GM23338 (cell line): ENCODE measurements around the gene GRID2.

Experiments
- CTCF ChIP-seq, 2 experiments: fragments of 200-600 bp in 1 of 2; sonication (generic) in 1 of 2; conservative IDR thresholded peaks; 2 replicates each; pipeline versions ENCODE4 v1.5.1 to v1.6.1; 2016 to 2017; ENCODE audit warnings: antibody characterized with exemption in 2 of 2, low read depth in 2 of 2, mild to moderate bottlenecking in 2 of 2, moderate library complexity in 1 of 2
- ETS1 ChIP-seq: IDR thresholded peaks from 2 replicates; pipeline ENCODE4 v1.6.1; 2016; ENCODE audit warnings: antibody characterized with exemption
- EZH2 ChIP-seq: fragments of 200-600 bp; sonication (generic); IDR thresholded peaks from one replicate; pipeline ENCODE4 v1.8.0; 2017; ENCODE audit warnings: antibody characterized with exemption, mild to moderate bottlenecking, low read depth; ENCODE audit not compliant: unreplicated experiment
- EZH2phosphoT487 ChIP-seq: fragments of 200-600 bp; sonication (generic); IDR thresholded peaks from one replicate; pipeline ENCODE4 v1.8.1; 2018; ENCODE audit warnings: antibody characterized with exemption; ENCODE audit not compliant: unreplicated experiment
- POLR2AphosphoS5 ChIP-seq: IDR thresholded peaks from 2 replicates; pipeline ENCODE4 v1.6.1; 2016; ENCODE audit warnings: antibody characterized with exemption, low read depth
- REST ChIP-seq: IDR thresholded peaks from one replicate; pipeline ENCODE4 v1.6.1; 2018; ENCODE audit warnings: antibody characterized with exemption; ENCODE audit not compliant: unreplicated experiment

DNA sequence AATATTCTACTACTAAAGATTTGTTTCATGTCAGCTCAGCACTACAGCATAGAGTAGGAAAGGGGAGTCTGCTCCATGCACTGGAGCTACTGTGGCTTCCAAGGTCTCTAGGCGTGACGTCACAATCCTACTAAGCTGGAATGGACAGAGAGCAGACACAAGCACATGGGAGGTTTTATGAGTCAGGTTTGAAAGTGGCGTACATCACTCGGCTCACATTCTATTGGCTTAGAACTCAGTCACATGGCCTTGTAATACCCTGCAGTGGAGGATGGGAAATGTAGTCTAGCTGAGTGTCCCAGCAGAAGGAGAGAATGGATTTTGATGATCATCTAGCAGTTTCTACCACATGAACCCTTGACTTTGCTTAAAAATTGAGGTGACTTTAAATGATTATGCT, 899.9 kb downstream of the GRID2 start:
- TF ChIP-seq CTCF (conservative IDR thresholded peaks at IDR 0.05; ENCODE audit: low read depth in 2 of 2) = no peak
- TF ChIP-seq REST = no peak
- TF ChIP-seq EZH2 = no peak
- no peak for TF ChIP-seq EZH2phosphoT487
- no peak for TF ChIP-seq ETS1
- TF ChIP-seq POLR2AphosphoS5 = no peak
